ENCODE results near the gene TUBB2A. TPM values are rescaled to one million over a fixed set of nuclear protein-coding genes. Genes with fewer than 3 reads are reported as not detected.
"Not testable (repeated sequence)": the region's sequence is repeated elsewhere in the genome, so short reads cannot be mapped to it uniquely, and the experiment has no call there.

The TUBB2A gene
- total RNA-seq, 1 donor from 2014 or later = 139 TPM

GRCh38 chr6:3201388-3201787, 44.0 kb upstream of the TUBB2A start:
- DNase-seq (ENCODE audit: low read depth) = no peak
- Histone ChIP-seq H3K27me3 (ENCODE audit: control insufficient read depth, insufficient read depth, low read length) (no peaks in the 10 kb centered on the region), H3K36me3 (ENCODE audit: control insufficient read depth, insufficient read depth, low read length) (no peaks in the 10 kb centered on the region), H3K4me3 (ENCODE audit: low read depth, low read length) (no peak overlapping the region)
- no peak for TF ChIP-seq CTCF (IDR thresholded peaks at IDR 0.05; ENCODE audit: insufficient read depth, low read length, poor library complexity, severe bottlenecking)

- Histone ChIP-seq H3K27me3 (ENCODE audit: control insufficient read depth, insufficient read depth, low read length) (no peaks in the 10 kb centered on the region), H3K4me3 (ENCODE audit: low read depth, low read length) (no peak overlapping the region), H3K36me3 (ENCODE audit: control insufficient read depth, insufficient read depth, low read length) (no peaks in the 10 kb centered on the region)
- DNase-seq (ENCODE audit: low read depth) = no peak
- TF ChIP-seq CTCF (IDR thresholded peaks at IDR 0.05; ENCODE audit: insufficient read depth, low read length, poor library complexity, severe bottlenecking) = no peak
These were observed 43.3 kb upstream of the TUBB2A start for GRCh38 chr6:3200682-3201081.

GRCh38 chr6:3199382-3199781, 42.0 kb upstream of the TUBB2A start:
- H3K36me3 ChIP-seq (ENCODE audit: control insufficient read depth, insufficient read depth, low read length) = no peaks in the 10 kb centered on the region
- no peak for DNase-seq (ENCODE audit: low read depth)
- no peak overlapping the region for H3K4me3 ChIP-seq (ENCODE audit: low read depth, low read length)
- no peaks in the 10 kb centered on the region for H3K27me3 ChIP-seq (ENCODE audit: control insufficient read depth, insufficient read depth, low read length)
- no peak for TF ChIP-seq CTCF (IDR thresholded peaks at IDR 0.05; ENCODE audit: insufficient read depth, low read length, poor library complexity, severe bottlenecking)

- not testable (repeated sequence) for DNase-seq (ENCODE audit: low read depth); H3K36me3 ChIP-seq (ENCODE audit: control insufficient read depth, insufficient read depth, low read length); H3K27me3 ChIP-seq (ENCODE audit: control insufficient read depth, insufficient read depth, low read length); H3K4me3 ChIP-seq (ENCODE audit: low read depth, low read length)
These were observed 40.4 kb upstream of the TUBB2A start for GRCh38 chr6:3197734-3198133.

GRCh38 chr6:3196770-3197169, 39.4 kb upstream of the TUBB2A start:
- Histone ChIP-seq H3K4me3 (ENCODE audit: low read depth, low read length) (no peak overlapping the region), H3K27me3 (ENCODE audit: control insufficient read depth, insufficient read depth, low read length) (no peaks in the 10 kb centered on the region), H3K36me3 (ENCODE audit: control insufficient read depth, insufficient read depth, low read length) (no peaks in the 10 kb centered on the region)
- no peak for DNase-seq (ENCODE audit: low read depth)
- TF ChIP-seq CTCF (IDR thresholded peaks at IDR 0.05; ENCODE audit: insufficient read depth, low read length, poor library complexity, severe bottlenecking) = no peak

- no peak for TF ChIP-seq CTCF (IDR thresholded peaks at IDR 0.05; ENCODE audit: insufficient read depth, low read length, poor library complexity, severe bottlenecking)
- Histone ChIP-seq H3K36me3 (ENCODE audit: control insufficient read depth, insufficient read depth, low read length) (no peaks in the 10 kb centered on the region), H3K27me3 (ENCODE audit: control insufficient read depth, insufficient read depth, low read length) (no peaks in the 10 kb centered on the region), H3K4me3 (ENCODE audit: low read depth, low read length) (no peak overlapping the region)
- no peak for DNase-seq (ENCODE audit: low read depth)
These were observed 38.6 kb upstream of the TUBB2A start for GRCh38 chr6:3195695-3196497.
